Measurements from ENCODE around the gene RGS9. TPM values are rescaled to one million over a fixed set of nuclear protein-coding genes. Genes with fewer than 3 reads are reported as not detected.
A peak's percentile ranks its signal among the peaks of the same experiment; 100 is the strongest.

RGS9 gene
- total RNA-seq, 1 donor: 3.0 TPM

GRCh38 chr17:65097110-65097509 is 40.1 kb upstream of the RGS9 start:
- no peak overlapping the region for H3K4me3 ChIP-seq (ENCODE audit: low read depth, low read length)
- TF ChIP-seq, protein P1, sequence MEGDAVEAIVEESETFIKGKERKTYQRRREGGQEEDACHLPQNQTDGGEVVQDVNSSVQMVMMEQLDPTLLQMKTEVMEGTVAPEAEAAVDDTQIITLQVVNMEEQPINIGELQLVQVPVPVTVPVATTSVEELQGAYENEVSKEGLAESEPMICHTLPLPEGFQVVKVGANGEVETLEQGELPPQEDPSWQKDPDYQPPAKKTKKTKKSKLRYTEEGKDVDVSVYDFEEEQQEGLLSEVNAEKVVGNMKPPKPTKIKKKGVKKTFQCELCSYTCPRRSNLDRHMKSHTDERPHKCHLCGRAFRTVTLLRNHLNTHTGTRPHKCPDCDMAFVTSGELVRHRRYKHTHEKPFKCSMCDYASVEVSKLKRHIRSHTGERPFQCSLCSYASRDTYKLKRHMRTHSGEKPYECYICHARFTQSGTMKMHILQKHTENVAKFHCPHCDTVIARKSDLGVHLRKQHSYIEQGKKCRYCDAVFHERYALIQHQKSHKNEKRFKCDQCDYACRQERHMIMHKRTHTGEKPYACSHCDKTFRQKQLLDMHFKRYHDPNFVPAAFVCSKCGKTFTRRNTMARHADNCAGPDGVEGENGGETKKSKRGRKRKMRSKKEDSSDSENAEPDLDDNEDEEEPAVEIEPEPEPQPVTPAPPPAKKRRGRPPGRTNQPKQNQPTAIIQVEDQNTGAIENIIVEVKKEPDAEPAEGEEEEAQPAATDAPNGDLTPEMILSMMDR (IDR thresholded peaks at IDR 0.05; ENCODE audit: insufficient read depth, low read length): no peak
- no peak for DNase-seq (ENCODE audit: low read depth)

DNA sequence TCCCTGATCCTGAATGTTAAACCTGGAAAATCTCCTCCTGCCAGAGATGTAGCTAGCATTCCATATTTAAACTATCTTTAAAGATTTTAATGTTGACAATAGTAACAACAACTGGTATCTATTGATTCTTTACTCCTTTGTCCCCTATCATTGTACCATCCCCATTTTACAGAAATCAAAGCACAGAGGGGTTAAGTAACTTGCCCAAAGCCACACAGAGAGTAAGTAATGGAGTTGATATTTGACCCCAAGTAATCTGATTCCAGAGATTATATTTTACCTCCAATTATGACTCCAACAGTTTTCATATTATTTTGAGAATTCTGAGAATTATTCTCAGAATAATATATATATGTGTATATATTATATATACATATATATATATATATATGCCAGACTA is 37.7 kb upstream of the RGS9 start:
- no peak for DNase-seq (ENCODE audit: low read depth)
- H3K4me3 ChIP-seq (ENCODE audit: low read depth, low read length): no peak overlapping the region
- TF ChIP-seq, protein P1 (IDR thresholded peaks at IDR 0.05; ENCODE audit: insufficient read depth, low read length): no peak

DNA sequence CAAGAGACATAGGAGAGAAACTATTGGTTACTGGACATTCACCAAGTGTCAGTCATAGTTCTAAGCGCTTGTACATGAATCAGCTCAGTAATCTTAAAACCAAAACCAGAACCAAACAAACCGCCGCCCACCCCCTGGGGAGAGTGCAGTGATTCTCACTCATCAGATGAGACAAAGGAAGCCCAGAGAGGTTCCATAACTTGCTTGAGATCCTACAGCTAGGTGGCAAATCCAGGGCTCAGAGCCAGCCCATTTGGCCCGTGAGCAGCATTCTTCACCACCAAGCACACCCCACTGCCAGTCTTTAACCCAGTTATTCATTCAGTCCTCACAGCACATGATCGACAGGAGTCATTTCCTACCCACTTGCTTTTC is 37.2 kb upstream of the RGS9 start:
- TF ChIP-seq, protein P1 (IDR thresholded peaks at IDR 0.05; ENCODE audit: insufficient read depth, low read length): no peak
- H3K4me3 ChIP-seq (ENCODE audit: low read depth, low read length): peak overlapping the region; percentile 53
- DNase-seq (ENCODE audit: low read depth): peak; percentile 85

DNA sequence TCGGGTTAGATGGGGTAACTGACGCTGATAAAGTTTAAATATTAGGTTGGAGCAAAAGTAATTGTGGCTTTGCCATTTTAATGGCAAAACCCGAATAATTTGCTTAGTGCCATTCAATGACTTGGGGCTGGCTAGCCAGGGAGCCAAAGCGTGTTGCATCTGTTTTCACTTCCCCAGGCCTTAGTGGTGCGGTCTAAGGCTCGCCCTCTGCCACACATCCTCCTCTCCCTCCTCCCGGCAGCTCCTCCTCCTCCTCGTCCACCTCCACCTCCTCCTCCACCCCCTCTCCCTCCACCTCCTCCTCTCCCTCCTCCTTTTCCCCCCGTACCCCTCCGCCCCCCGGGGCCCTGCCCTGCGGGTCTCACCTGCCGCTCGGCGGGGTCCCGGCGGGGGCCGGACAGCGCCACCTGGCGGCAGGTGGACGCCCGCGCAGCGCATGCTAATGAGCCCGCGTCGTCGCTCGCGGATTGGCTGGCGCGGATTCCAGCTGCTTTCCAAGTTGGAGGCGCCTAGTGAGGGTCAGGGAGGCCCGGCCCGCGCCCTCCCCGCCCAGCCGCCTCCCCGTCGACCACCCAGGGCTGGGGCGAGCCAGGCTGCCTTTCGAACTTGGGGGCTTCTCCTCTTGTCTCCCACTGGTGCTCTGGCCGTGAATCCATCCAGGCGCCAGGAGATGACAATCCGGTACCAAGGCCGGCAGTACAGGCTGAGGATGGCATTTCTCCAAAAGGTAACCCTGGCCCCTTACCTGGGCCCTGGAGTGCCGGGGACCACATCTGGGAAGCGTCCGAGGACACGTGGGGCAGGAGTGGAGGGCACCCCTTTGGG is 36.6 kb upstream of the RGS9 start:
- TF ChIP-seq, protein P1 (IDR thresholded peaks at IDR 0.05; ENCODE audit: insufficient read depth, low read length): peak; percentile 65
- peak; percentile 76 for DNase-seq (ENCODE audit: low read depth)
- H3K4me3 ChIP-seq (ENCODE audit: low read depth, low read length): peak overlapping the region; percentile 58

GRCh38 chr17:65101371-65101770 is 35.8 kb upstream of the RGS9 start:
- no peak for DNase-seq (ENCODE audit: low read depth)
- no peak overlapping the region for H3K4me3 ChIP-seq (ENCODE audit: low read depth, low read length)
- TF ChIP-seq, protein P1 (IDR thresholded peaks at IDR 0.05; ENCODE audit: insufficient read depth, low read length): no peak

- TF ChIP-seq, protein P1 (IDR thresholded peaks at IDR 0.05; ENCODE audit: insufficient read depth, low read length): no peak
- no peak for DNase-seq (ENCODE audit: low read depth)
- no peak overlapping the region for H3K4me3 ChIP-seq (ENCODE audit: low read depth, low read length)
These were observed 34.9 kb upstream of the RGS9 start for GRCh38 chr17:65102235-65102634.

Data from fibroblast of the aortic adventitia (primary cell).